Hepatocyte (in vitro differentiated cells): ENCODE measurements around the gene DCAF17. TPM values are rescaled to one million over a fixed set of nuclear protein-coding genes. Genes with fewer than 3 reads are reported as not detected.

Source experiments
- DNase-seq: peaks from one replicate; pipeline ENCODE4 v3.0.0-alpha.2; 2016; ENCODE audit warnings: low spot score
- H2AFZ ChIP-seq: fragments of 200-600 bp; sonication (generic); 2 replicates; pipeline ENCODE4 v1.6.0; 2016; ENCODE audit warnings: antibody characterized with exemption, mild to moderate bottlenecking
- H3K27ac ChIP-seq: fragments of 200-600 bp; sonication (generic); 2 replicates; pipeline ENCODE4 v1.5.1; 2016; ENCODE audit warnings: mild to moderate bottlenecking
- H3K27me3 ChIP-seq: fragments of 200-600 bp; sonication (generic); 2 replicates; pipeline ENCODE4 v1.6.1; 2016
- H3K36me3 ChIP-seq: fragments of 200-600 bp; sonication (generic); replicated peaks from 2 replicates; pipeline ENCODE4 v1.5.1; 2016; ENCODE audit warnings: low read depth; ENCODE audit not compliant: insufficient read depth
- H3K4me1 ChIP-seq: fragments of 200-600 bp; sonication (generic); 2 replicates; pipeline ENCODE4 v1.5.1; 2016; ENCODE audit warnings: mild to moderate bottlenecking, moderate library complexity; ENCODE audit not compliant: insufficient read depth
- H3K4me2 ChIP-seq: fragments of 200-600 bp; sonication (generic); 2 replicates; pipeline ENCODE4 v1.6.0; 2016
- H3K4me3 ChIP-seq: fragments of 200-600 bp; sonication (generic); 2 replicates; pipeline ENCODE4 v1.5.1; 2016; ENCODE audit warnings: mild to moderate bottlenecking
- H3K79me2 ChIP-seq: fragments of 200-600 bp; sonication (generic); 2 replicates; pipeline ENCODE4 v1.6.0; 2017; ENCODE audit warnings: mild to moderate bottlenecking
- H3K9me2 ChIP-seq: fragments of 200-600 bp; sonication (generic); replicated peaks from 2 replicates; pipeline ENCODE4 v1.6.0; 2017; ENCODE audit warnings: mild to moderate bottlenecking; ENCODE audit not compliant: insufficient read depth
- H3K9me3 ChIP-seq: fragments of 200-600 bp; sonication (generic); 2 replicates; pipeline ENCODE4 v1.5.1; 2016; ENCODE audit warnings: low read depth, mild to moderate bottlenecking
- H4K20me1 ChIP-seq: fragments of 200-600 bp; sonication (generic); 2 replicates; pipeline ENCODE4 v1.6.0; 2016; ENCODE audit warnings: mild to moderate bottlenecking; ENCODE audit not compliant: insufficient read depth, poor library complexity, severe bottlenecking
- EZH2 ChIP-seq: fragments of 200-600 bp; sonication (generic); IDR thresholded peaks from 2 replicates; pipeline ENCODE4 v1.6.1; 2016; ENCODE audit warnings: antibody characterized with exemption, mild to moderate bottlenecking, borderline replicate concordance
- EZH2phosphoT487 ChIP-seq: fragments of 200-600 bp; sonication (generic); IDR thresholded peaks from one replicate; pipeline ENCODE4 v1.6.1; 2018; ENCODE audit warnings: antibody characterized with exemption, mild to moderate bottlenecking, low read depth, moderate library complexity; ENCODE audit not compliant: unreplicated experiment, severe bottlenecking
- WGBS: methylation state at CpG from one replicate; pipeline ENCODE4 v1.1.6; 2016; ENCODE audit warnings: low lambda C conversion rate; ENCODE audit errors: missing lambda C conversion rate; 5-methylcytosine and 5-hydroxymethylcytosine counted together
- polyA plus RNA-seq: library from polyadenylated mRNA; unstranded; fragments of >200 nt; fragmentation: Nextera tagmentation; extraction: Ambion mirVana; gene quantifications from 2 replicates; pipeline ENCODE4 v1.2.1, GENCODE V29; 2016
- total RNA-seq: library from RNA; depleted of rRNA; stranded (reverse); fragments of >200 nt; gene quantifications from 2 replicates; pipeline ENCODE4 v1.2.3, GENCODE V29; 2014
- TF ChIP-seq, protein P1 (sequence below): fragments of 200-600 bp; sonication (generic); IDR thresholded peaks from 2 replicates; pipeline ENCODE4 v1.5.1; 2016; ENCODE audit warnings: antibody characterized with exemption, mild to moderate bottlenecking; ENCODE audit not compliant: poor library complexity

Gene DCAF17
- total and polyA plus RNA-seq, 2 experiments from 2014 or later, result 2.7 to 12.0 TPM

DNA sequence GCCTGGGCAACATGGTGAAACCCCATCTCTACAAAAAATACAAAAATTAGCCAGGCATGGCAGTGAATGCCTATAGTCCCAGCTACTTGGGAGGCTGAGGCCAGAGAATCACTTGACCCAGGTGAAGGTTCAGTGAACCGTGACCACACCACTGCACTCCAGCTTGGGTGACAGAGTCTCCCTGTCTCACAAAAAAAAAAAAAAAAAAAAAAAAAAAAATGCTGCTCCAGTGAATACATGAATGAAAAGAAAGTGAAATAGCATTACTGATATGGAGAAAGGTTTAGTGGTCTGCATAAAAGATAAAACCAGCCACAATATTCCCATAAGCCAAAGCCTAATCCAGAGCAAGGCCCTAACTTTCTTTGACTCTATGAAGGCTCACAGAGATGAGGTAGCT, 44.7 kb upstream of the DCAF17 start:
- H3K9me3 ChIP-seq, result no peaks in the 10 kb centered on the region
- H3K4me2 ChIP-seq, result no peak overlapping the region
- H3K36me3 ChIP-seq, result no peaks in the 10 kb centered on the region
- H4K20me1 ChIP-seq, result no peaks in the 10 kb centered on the region
- H3K27me3 ChIP-seq, result no peaks in the 10 kb centered on the region
- 100% methylated on average over 1 of the region's 1 CpG for WGBS
- H3K27ac ChIP-seq, result no peak overlapping the region
- no peaks in the 10 kb centered on the region for H3K79me2 ChIP-seq
- TF ChIP-seq EZH2 (no peak), EZH2phosphoT487 (no peak)
- TF ChIP-seq, protein P1, sequence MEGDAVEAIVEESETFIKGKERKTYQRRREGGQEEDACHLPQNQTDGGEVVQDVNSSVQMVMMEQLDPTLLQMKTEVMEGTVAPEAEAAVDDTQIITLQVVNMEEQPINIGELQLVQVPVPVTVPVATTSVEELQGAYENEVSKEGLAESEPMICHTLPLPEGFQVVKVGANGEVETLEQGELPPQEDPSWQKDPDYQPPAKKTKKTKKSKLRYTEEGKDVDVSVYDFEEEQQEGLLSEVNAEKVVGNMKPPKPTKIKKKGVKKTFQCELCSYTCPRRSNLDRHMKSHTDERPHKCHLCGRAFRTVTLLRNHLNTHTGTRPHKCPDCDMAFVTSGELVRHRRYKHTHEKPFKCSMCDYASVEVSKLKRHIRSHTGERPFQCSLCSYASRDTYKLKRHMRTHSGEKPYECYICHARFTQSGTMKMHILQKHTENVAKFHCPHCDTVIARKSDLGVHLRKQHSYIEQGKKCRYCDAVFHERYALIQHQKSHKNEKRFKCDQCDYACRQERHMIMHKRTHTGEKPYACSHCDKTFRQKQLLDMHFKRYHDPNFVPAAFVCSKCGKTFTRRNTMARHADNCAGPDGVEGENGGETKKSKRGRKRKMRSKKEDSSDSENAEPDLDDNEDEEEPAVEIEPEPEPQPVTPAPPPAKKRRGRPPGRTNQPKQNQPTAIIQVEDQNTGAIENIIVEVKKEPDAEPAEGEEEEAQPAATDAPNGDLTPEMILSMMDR, result no peak
- H3K9me2 ChIP-seq, result no peaks in the 10 kb centered on the region
- DNase-seq, result no peak
- no peak overlapping the region for H2AFZ ChIP-seq
- no peaks in the 10 kb centered on the region for H3K4me1 ChIP-seq
- no peak overlapping the region for H3K4me3 ChIP-seq

DNA sequence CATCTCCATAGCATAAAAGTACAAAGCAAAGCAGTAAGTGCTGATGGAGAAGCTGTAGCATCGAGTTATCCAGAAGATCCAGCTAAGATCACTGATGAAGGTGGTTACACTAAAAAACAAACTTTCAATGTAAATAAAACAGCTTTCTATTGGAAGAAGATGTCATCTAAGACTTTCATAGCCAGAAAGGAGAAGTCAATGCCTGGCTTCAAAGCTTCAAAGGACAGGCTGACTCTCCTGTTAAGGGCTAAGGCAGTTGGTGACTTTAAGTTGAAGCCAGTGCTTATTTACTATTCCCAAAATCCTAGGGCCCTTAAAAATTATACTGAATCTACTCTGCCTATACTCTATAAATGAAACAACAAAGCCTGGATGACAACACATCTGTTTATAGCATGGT, 44.2 kb upstream of the DCAF17 start:
- Histone ChIP-seq H3K4me1 (no peaks in the 10 kb centered on the region), H3K9me2 (no peaks in the 10 kb centered on the region), H3K36me3 (no peaks in the 10 kb centered on the region), H3K27ac (no peak overlapping the region), H3K9me3 (no peaks in the 10 kb centered on the region), H3K27me3 (no peaks in the 10 kb centered on the region), H3K79me2 (no peaks in the 10 kb centered on the region), H4K20me1 (no peaks in the 10 kb centered on the region), H2AFZ (no peak overlapping the region), H3K4me3 (no peak overlapping the region), H3K4me2 (no peak overlapping the region)
- TF ChIP-seq EZH2 (no peak), EZH2phosphoT487 (no peak)
- TF ChIP-seq, protein P1, result no peak
- DNase-seq, result no peak
- WGBS, result 94% methylated on average over 1 of the region's 1 CpG

DNA sequence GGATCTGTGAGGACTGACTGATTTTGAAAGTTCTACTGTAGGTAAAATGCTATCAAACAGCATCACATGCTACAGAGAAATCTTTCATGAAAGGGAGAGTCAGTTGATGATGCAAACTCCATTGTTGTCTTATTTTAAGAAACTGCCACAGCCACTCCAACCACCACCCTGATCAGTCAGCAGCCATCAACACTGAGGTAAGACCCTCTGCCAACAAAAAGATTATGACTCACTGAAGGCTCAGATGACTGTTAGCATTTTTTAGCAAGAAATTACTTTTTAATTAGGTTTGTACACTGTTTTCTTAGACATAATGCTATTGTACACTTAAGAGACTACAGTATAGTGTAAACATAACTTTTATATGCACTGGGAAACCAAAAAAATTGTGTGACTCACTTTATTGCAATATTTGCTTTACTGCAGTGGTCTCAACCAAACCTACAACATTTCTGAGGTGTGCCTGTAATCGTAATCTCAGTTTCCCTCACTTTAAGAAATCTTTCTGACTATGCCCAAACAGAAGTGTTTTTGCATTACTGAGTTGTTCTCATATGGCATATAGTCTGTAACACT, 43.0 kb upstream of the DCAF17 start:
- H2AFZ ChIP-seq, result no peak overlapping the region
- 97% methylated on average over 1 of the region's 1 CpG for WGBS
- no peak overlapping the region for H3K4me2 ChIP-seq

More for the DNA sequence above, 43.0 kb upstream of the DCAF17 start:
- H3K27ac ChIP-seq, result no peak overlapping the region
- H3K79me2 ChIP-seq, result no peaks in the 10 kb centered on the region
- H3K9me3 ChIP-seq, result no peaks in the 10 kb centered on the region
- no peaks in the 10 kb centered on the region for H3K9me2 ChIP-seq
- no peak for TF ChIP-seq EZH2
- TF ChIP-seq, protein P1, result no peak
- TF ChIP-seq EZH2phosphoT487, result no peak
- H4K20me1 ChIP-seq, result no peaks in the 10 kb centered on the region
- DNase-seq, result no peak
- no peaks in the 10 kb centered on the region for H3K36me3 ChIP-seq
- no peaks in the 10 kb centered on the region for H3K4me1 ChIP-seq
- H3K4me3 ChIP-seq, result no peak overlapping the region
- no peaks in the 10 kb centered on the region for H3K27me3 ChIP-seq
